Spleen (tissue), 11 donors: ENCODE results near the gene FGD5. TPM values are rescaled to one million over a fixed set of nuclear protein-coding genes. Genes with fewer than 3 reads are reported as not detected.

Experiments used
- DNase-seq: peaks from one replicate; pipeline ENCODE4 v3.0.0-alpha.2; 2020
- H3K27ac ChIP-seq, 8 donors: fragments of 200-600 bp; sonication (generic) in 7 of 8; 1 replicate in 4 of 8; 2 replicates in 4 of 8; pipeline versions ENCODE4 v1.5.0 to v1.8.0; 2016 to 2021; ENCODE audit warnings: inconsistent platforms in 4 of 8, mild to moderate bottlenecking in 4 of 8, moderate library complexity in 1 of 8
- H3K27me3 ChIP-seq, 7 donors: fragments of 200-600 bp; sonication (generic) in 6 of 7; replicated peaks in 1 of 7; 1 replicate in 4 of 7; 2 replicates in 3 of 7; pipeline versions ENCODE4 v1.5.0 to v1.8.0; 2016 to 2021; ENCODE audit warnings: inconsistent platforms in 3 of 7, mild to moderate bottlenecking in 1 of 7
- H3K36me3 ChIP-seq, 6 donors: fragments of 200-600 bp; sonication (generic) in 5 of 6; 1 replicate in 4 of 6; 2 replicates in 2 of 6; pipeline versions ENCODE4 v1.5.0 to v1.8.0; 2016 to 2021; ENCODE audit warnings: inconsistent platforms in 2 of 6
- H3K4me1 ChIP-seq, 6 donors: fragments of 200-600 bp; sonication (generic) in 5 of 6; 1 replicate in 3 of 6; 2 replicates in 3 of 6; pipeline versions ENCODE4 v1.5.0 to v1.8.0; 2016 to 2021; ENCODE audit warnings: inconsistent platforms in 3 of 6
- H3K4me3 ChIP-seq, 8 donors: fragments of 200-600 bp; sonication (generic) in 7 of 8; 1 replicate in 4 of 8; 2 replicates in 4 of 8; pipeline versions ENCODE4 v1.5.0 to v1.8.0; 2016 to 2021; ENCODE audit warnings: inconsistent platforms in 4 of 8, mild to moderate bottlenecking in 4 of 8, moderate library complexity in 2 of 8
- H3K9me3 ChIP-seq, 8 donors: fragments of 200-600 bp; sonication (generic) in 7 of 8; 1 replicate in 4 of 8; 2 replicates in 4 of 8; pipeline versions ENCODE4 v1.5.0 to v1.8.0; 2016 to 2021; ENCODE audit warnings: inconsistent platforms in 4 of 8
- POLR2A ChIP-seq, 3 donors: fragments of 450-650 bp; IDR thresholded peaks; one replicate each; pipeline ENCODE4 v1.5.1; 2017; ENCODE audit warnings: antibody characterized with exemption in 3 of 3, mild to moderate bottlenecking in 1 of 3
- POLR2AphosphoS5 ChIP-seq, 3 donors: sonication (generic); formaldehyde crosslinking; IDR thresholded peaks; one replicate each; pipeline ENCODE4 v1.5.1; 2017; ENCODE audit warnings: antibody characterized with exemption in 3 of 3
- WGBS, 5 donors: extraction: QIAGEN DNeasy Blood & Tissue Kit in 3 of 5; methylation state at CpG; one replicate each; pipeline versions ENCODE4 v1.1.5 to v1.1.7; 2013 to 2018; 5-methylcytosine and 5-hydroxymethylcytosine counted together
- intact Hi-C: fragments of 100-400 bp; cut with DNase I; formaldehyde crosslinking; loops from one replicate; pipeline ENCODE4 v1.15.0; 2023; ENCODE audit warnings: low total_unique reads
- polyA plus RNA-seq, 3 donors: library from polyadenylated mRNA; stranded (reverse); fragments of 200-250 nt; gene quantifications; one replicate each; pipeline ENCODE4 v1.2.1, GENCODE V29; 2013
- total RNA-seq, 7 donors: library from RNA; depleted of rRNA in 3 of 7; stranded (reverse); fragments of >200 nt in 3 of 7; fragmentation: NEBNext Ultra II Directional in 4 of 7; extraction: Animal tissue kit (Norgen Biotek cat#: 25700) in 4 of 7; gene quantifications; one replicate each; pipeline versions ENCODE4 v1.1.0 to v1.2.1, GENCODE V29; 2016 to 2021
- TF ChIP-seq, protein P1 (sequence below), 11 experiments: fragments of 200-600 bp in 7 of 11; fragments of 450-650 bp in 4 of 11; sonication (generic) in 4 of 11; IDR thresholded peaks in 8 of 11; conservative IDR thresholded peaks in 3 of 11; 1 replicate in 7 of 11; 2 replicates in 4 of 11; pipeline versions ENCODE4 v1.4.0 to v1.8.0; 2016 to 2021; ENCODE audit warnings: antibody characterized with exemption in 11 of 11, inconsistent platforms in 4 of 11, mild to moderate bottlenecking in 1 of 11
- donor health status: healthy with polysubstance abuse.
- donor health status: DM: no; HTN: no; CAD: no; lungs with moderate emphysema.
- donor health status: DM: no; HTN: no; CAD: no.
- donor health status: Bipolar disorder and iron deficiency.
- donor health status: healthy.
- donor health status: DM: no; HTN: no; CAD: no.
- donor health status: DM: yes; HTN: yes; CAD: no.

FGD5 gene
- total and polyA plus RNA-seq, 10 donors, result 6.0 to 145 (median 63.8) TPM

DNA sequence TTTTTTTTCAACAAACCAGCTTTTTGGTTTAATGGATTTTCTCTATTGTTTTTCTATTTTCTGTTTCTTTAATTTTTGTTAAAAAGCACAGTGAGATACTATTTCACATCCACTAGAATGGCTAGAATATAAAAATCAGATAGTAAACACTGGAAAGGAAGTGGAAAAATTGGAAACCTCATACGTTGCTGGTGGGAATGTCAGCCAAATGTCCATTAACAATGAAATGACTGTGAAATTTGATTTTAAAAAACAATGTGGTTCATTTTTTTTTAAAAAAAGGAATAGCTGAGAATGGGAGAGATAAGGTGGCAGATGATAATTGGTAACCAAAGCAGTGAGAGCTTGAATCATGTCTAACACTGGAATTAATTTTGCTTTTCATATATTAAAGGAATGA, 148.5 kb downstream of the FGD5 start:
- Histone ChIP-seq H3K9me3 (peaks cover 0 to 9% (median 5%) of the 10 kb centered on the region in 8 donors), H3K4me1 (no peaks in the 10 kb centered on the region), H3K36me3 (peaks cover 0 to 73% (median 9%) of the 10 kb centered on the region in 6 donors), H3K4me3 (no peak overlapping the region), H3K27ac (no peak overlapping the region), H3K27me3 (no peaks in the 10 kb centered on the region)
- intact Hi-C loops, result no loop called here
- TF ChIP-seq, protein P1, sequence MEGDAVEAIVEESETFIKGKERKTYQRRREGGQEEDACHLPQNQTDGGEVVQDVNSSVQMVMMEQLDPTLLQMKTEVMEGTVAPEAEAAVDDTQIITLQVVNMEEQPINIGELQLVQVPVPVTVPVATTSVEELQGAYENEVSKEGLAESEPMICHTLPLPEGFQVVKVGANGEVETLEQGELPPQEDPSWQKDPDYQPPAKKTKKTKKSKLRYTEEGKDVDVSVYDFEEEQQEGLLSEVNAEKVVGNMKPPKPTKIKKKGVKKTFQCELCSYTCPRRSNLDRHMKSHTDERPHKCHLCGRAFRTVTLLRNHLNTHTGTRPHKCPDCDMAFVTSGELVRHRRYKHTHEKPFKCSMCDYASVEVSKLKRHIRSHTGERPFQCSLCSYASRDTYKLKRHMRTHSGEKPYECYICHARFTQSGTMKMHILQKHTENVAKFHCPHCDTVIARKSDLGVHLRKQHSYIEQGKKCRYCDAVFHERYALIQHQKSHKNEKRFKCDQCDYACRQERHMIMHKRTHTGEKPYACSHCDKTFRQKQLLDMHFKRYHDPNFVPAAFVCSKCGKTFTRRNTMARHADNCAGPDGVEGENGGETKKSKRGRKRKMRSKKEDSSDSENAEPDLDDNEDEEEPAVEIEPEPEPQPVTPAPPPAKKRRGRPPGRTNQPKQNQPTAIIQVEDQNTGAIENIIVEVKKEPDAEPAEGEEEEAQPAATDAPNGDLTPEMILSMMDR (IDR thresholded peaks at IDR 0.05 in 8 of 11, conservative IDR thresholded peaks at IDR 0.05 in 3 of 11), result no peak
- TF ChIP-seq POLR2A (IDR thresholded peaks at IDR 0.05) (no peak), POLR2AphosphoS5 (IDR thresholded peaks at IDR 0.05) (no peak)
- DNase-seq, result no peak
- WGBS, 5 donors, result 73 to 86% (median 77%) methylated on average over 1 of the region's 1 CpG

DNA sequence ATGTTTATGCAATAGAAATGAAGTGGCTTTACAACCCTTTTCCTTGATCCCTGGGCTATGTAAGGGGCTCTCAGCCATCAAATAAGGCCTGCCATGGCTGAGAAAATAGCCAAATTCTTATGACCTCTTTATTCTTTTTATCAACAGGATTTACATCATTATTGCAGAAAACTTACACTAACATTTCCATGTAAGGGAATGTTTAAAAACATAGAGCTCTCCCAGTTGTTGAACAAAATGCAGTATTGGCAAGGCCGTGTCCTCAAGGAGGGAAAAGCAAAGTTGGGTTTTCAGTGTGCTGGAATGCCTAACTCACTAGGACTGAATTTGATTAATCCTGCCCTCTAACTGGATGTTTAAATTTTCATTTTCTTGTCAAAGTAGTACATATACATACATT, 150.9 kb downstream of the FGD5 start:
- Histone ChIP-seq H3K4me1 (no peaks in the 10 kb centered on the region), H3K36me3 (peaks cover 0 to 76% (median 14%) of the 10 kb centered on the region in 6 donors), H3K27me3 (no peaks in the 10 kb centered on the region), H3K4me3 (no peak overlapping the region), H3K27ac (no peak overlapping the region), H3K9me3 (peaks cover 0 to 9% (median 5%) of the 10 kb centered on the region in 8 donors)
- intact Hi-C loops, result no loop called here
- no peak for DNase-seq
- TF ChIP-seq, protein P1 (IDR thresholded peaks at IDR 0.05 in 8 of 11, conservative IDR thresholded peaks at IDR 0.05 in 3 of 11), result no peak
- TF ChIP-seq POLR2AphosphoS5 (IDR thresholded peaks at IDR 0.05) (no peak), POLR2A (IDR thresholded peaks at IDR 0.05) (no peak)
- WGBS, 5 donors, result 89 to 100% (median 94%) methylated on average over 1 of the region's 1 CpG

DNA sequence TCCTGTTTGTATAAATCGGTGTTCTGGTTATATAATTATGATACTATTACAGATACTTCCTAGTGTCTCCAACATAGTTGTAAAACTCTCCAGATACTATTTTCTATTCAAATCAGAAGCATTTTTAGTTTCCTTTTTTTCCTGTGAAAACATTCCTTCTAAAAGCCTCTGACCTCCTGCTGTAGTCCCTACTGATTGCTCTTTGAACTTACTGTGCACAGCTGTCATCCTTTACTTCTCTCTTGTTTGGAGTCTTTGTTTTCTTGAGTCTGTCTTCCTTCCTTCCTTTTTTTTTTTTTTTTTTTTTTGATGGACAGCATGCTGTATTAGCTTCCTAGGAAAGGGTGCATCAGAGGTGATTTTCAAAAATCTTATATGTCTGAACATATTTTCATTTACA, 157.6 kb downstream of the FGD5 start:
- intact Hi-C loops, result no loop called here
- TF ChIP-seq, protein P1 (IDR thresholded peaks at IDR 0.05 in 8 of 11, conservative IDR thresholded peaks at IDR 0.05 in 3 of 11), result no peak
- TF ChIP-seq POLR2A (IDR thresholded peaks at IDR 0.05) (no peak), POLR2AphosphoS5 (IDR thresholded peaks at IDR 0.05) (no peak)
- no peak overlapping the region for H3K4me3 ChIP-seq
- peak overlapping the region in 5 of 8 donors; percentile 19 to 47 (median 40) for H3K27ac ChIP-seq
- peaks cover 7 to 65% (median 34%) of the 10 kb centered on the region in 6 donors for H3K4me1 ChIP-seq
- H3K27me3 ChIP-seq, result no peaks in the 10 kb centered on the region
- H3K9me3 ChIP-seq, result no peaks in the 10 kb centered on the region
- H3K36me3 ChIP-seq, result peaks cover 0 to 39% (median 7%) of the 10 kb centered on the region in 6 donors
- 60 to 76% (median 65%) methylated on average over 1 of the region's 1 CpG for WGBS, 5 donors
- DNase-seq, result no peak

DNA sequence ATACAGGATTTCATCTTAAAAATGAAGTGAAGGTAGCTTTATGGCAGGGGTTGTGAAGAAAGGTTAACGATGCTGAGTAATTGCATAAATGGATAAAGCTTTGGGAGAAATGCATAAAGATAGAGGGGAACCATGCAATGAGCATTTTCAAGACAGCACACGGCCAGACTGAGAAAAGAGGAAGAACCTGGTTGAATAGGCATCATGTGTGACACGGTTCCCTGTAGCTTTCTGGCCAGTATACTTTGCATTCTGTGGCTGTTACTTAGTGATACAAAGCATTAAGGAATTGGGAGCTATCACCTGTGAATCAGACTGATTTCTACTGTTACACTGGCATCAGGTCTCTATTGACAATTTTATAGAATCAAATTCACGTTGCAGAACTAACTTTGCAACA, 161.9 kb downstream of the FGD5 start:
- intact Hi-C loops, result no loop called here
- no peak overlapping the region for H3K4me3 ChIP-seq

More for the DNA sequence above, 161.9 kb downstream of the FGD5 start:
- Histone ChIP-seq H3K9me3 (peaks cover 0 to 4% (median 0%) of the 10 kb centered on the region in 8 donors), H3K27me3 (no peaks in the 10 kb centered on the region), H3K27ac (peak overlapping the region in 2 of 8 donors; percentile 11 to 43), H3K4me1 (peaks cover 7 to 71% (median 31%) of the 10 kb centered on the region in 6 donors), H3K36me3 (peaks cover 0 to 7% (median 0%) of the 10 kb centered on the region in 6 donors)
- DNase-seq, result no peak
- TF ChIP-seq, protein P1 (IDR thresholded peaks at IDR 0.05 in 8 of 11, conservative IDR thresholded peaks at IDR 0.05 in 3 of 11), result no peak
- TF ChIP-seq POLR2A (IDR thresholded peaks at IDR 0.05) (no peak), POLR2AphosphoS5 (IDR thresholded peaks at IDR 0.05) (no peak)
- WGBS, 5 donors, result 41 to 63% (median 60%) methylated on average over 4 of the region's 4 CpGs

Other genes starting within 250 kb of the FGD5 start
- 10 to 100 TPM; 26.2 to 41.0 (median 31.0) TPM for gene CCDC174, start 167.2 kb upstream of the FGD5 start, total RNA-seq
- 10 to 100 TPM; 14.0 to 20.0 (median 14.4) TPM for gene CCDC174, start 167.2 kb upstream of the FGD5 start, polyA plus RNA-seq
- 1 to 10 TPM in 1 of 7 donors, under 1 TPM in 6; 0.17 to 1.1 (median 0.30) TPM for gene C3orf20, start 143.8 kb upstream of the FGD5 start, total RNA-seq
- gene C3orf20, start 143.8 kb upstream of the FGD5 start, polyA plus RNA-seq, result not detected
- 10 to 100 TPM; 55.9 to 75.5 (median 64.1) TPM for gene NR2C2, start 128.6 kb downstream of the FGD5 start, total RNA-seq
- gene NR2C2, start 128.6 kb downstream of the FGD5 start, polyA plus RNA-seq, result 10 to 100 TPM in 1 of 3 donors, 1 to 10 TPM in 2; 7.2 to 10.3 (median 7.8) TPM
- 10 to 100 TPM; 23.8 to 68.8 (median 48.8) TPM for gene MRPS25, start 246.4 kb downstream of the FGD5 start, total RNA-seq
- gene MRPS25, start 246.4 kb downstream of the FGD5 start, polyA plus RNA-seq, result 10 to 100 TPM; 42.0 to 85.1 (median 64.8) TPM